ENCODE results near the gene LOXL3.

Gene LOXL3

GRCh38 chr2:74537140-74537539, 16.6 kb downstream of the LOXL3 start (continued):
- TF ChIP-seq KLF1 (tag by site-specific recombination; IDR thresholded peaks at IDR 0.05) = no peak
- no peak for TF ChIP-seq ZNF707 (tag by site-specific recombination; IDR thresholded peaks at IDR 0.05)

- H3K36me3 ChIP-seq (ENCODE audit: control insufficient read depth in 2 of 2, insufficient read depth in 1 of 2, low read length in 2 of 2) = peaks cover 0 to 32% of the 10 kb centered on the region in 2 experiments; a peak in 1 of 3 replicates
- no peaks in the 10 kb centered on the region for H3K4me1 ChIP-seq (ENCODE audit: control insufficient read depth, insufficient read depth, low read length)
- TF ChIP-seq ZNF513 (tag by site-specific recombination; IDR thresholded peaks at IDR 0.05) (no peak), ZNF660 (tag by site-specific recombination; IDR thresholded peaks at IDR 0.05) (no peak), ZNF785 (tag by site-specific recombination; IDR thresholded peaks at IDR 0.05) (no peak), ZNF530 (tag by site-specific recombination; IDR thresholded peaks at IDR 0.05; ENCODE audit: low read depth) (no peak), ZNF350 (tag by site-specific recombination; IDR thresholded peaks at IDR 0.05) (no peak), ZEB2 (tag by site-specific recombination; IDR thresholded peaks at IDR 0.05) (no peak), ZBTB49 (tag by site-specific recombination; IDR thresholded peaks at IDR 0.05; ENCODE audit: low read depth) (no peak), INSM2 (tag by site-specific recombination; IDR thresholded peaks at IDR 0.05) (no peak), PBX3 (CRISPR knock-in tag; IDR thresholded peaks at IDR 0.05) (no peak), ZNF704 (tag by site-specific recombination; IDR thresholded peaks at IDR 0.05) (no peak), ZNF391 (tag by site-specific recombination; IDR thresholded peaks at IDR 0.05; ENCODE audit: borderline replicate concordance, low read depth) (no peak), ZSCAN30 (tag by site-specific recombination; IDR thresholded peaks at IDR 0.05) (no peak), ZBTB7A (tag by site-specific recombination; IDR thresholded peaks at IDR 0.05; ENCODE audit: low read depth) (no peak), ZNF223 (tag by site-specific recombination; IDR thresholded peaks at IDR 0.05) (no peak), ZNF354C (tag by site-specific recombination; IDR thresholded peaks at IDR 0.05; ENCODE audit: borderline replicate concordance, low read depth) (no peak), ZNF37A (tag by site-specific recombination; IDR thresholded peaks at IDR 0.05) (no peak), ZNF529 (tag by site-specific recombination; IDR thresholded peaks at IDR 0.05; ENCODE audit: insufficient replicate concordance) (no peak), ZNF140 (tag by site-specific recombination; IDR thresholded peaks at IDR 0.05) (no peak), ZNF433 (tag by site-specific recombination; IDR thresholded peaks at IDR 0.05; ENCODE audit: low read depth) (no peak), ZNF488 (tag by site-specific recombination; IDR thresholded peaks at IDR 0.05) (no peak)
- CTCF ChIA-PET = no interaction called here
- H3K9me3 ChIP-seq (ENCODE audit: control insufficient read depth, insufficient read depth, low read depth, low read length) = no peaks in the 10 kb centered on the region
- POLR2A ChIA-PET = no interaction called here
- H3K4me3 ChIP-seq (ENCODE audit: low read depth, low read length) = no peak overlapping the region
- H3K27ac ChIP-seq (ENCODE audit: extremely low read depth, low read depth, low read length) = no peak overlapping the region
Observed at GRCh38 chr2:74536166-74536950, 17.4 kb downstream of the LOXL3 start.
